ENCODE data around the gene CNOT4. TPM values are rescaled to one million over a fixed set of nuclear protein-coding genes. Genes with fewer than 3 reads are reported as not detected.

Gene CNOT4
- total and polyA plus RNA-seq, 2 of the 4 experiments (the other 2 are of a cell fraction), result 7.0 to 8.1 TPM

DNA sequence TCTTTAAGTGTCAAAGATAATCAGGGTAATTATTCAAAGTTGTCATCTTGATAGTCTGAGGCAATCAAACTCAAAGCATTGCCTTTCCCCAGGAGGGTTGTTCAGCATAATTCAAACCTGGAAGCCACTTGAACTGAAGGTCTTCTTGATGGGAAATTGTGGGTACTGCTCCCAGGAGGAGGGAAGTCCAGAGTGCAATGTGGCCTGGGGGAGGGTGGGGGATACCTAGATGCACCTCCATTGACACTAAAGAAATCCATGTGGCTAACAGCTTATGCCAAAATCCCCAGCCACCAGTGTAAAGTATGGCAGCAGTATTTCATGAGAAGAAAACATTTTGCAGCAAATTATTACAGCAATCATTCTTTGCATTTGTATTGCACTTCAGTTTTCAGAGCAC is 161.4 kb downstream of the CNOT4 start:
- H3K56ac ChIP-seq (ENCODE audit: extremely low read depth, insufficient read depth, low read length), result no peak overlapping the region
- ChIA-PET POLR2A (ENCODE audit: unreplicated experiment) (no interaction called here), CTCF (no interaction called here)
- H2BK20ac ChIP-seq (ENCODE audit: low read depth, low read length), result no peak overlapping the region
- no peaks in the 10 kb centered on the region for H3K79me1 ChIP-seq (ENCODE audit: low read depth in 1 of 2, low read length in 2 of 2)
- no TSS peak for BruUV-seq (replicated peaks)
- in situ Hi-C loops (cut with MboI; ENCODE audit: low sequenced_read_pairs) (no loop called here), dilution Hi-C loops (cut with HindIII; ENCODE audit: low sequenced_read_pairs, unreplicated experiment) (no loop called here), intact Hi-C loops (cut with micrococcal nuclease) (no loop called here)
- H2AK5ac ChIP-seq (ENCODE audit: low read depth, low read length), result no peak overlapping the region
- no peak overlapping the region for H3K18ac ChIP-seq (ENCODE audit: low read depth, low read length)
- peaks cover 6% of the 10 kb centered on the region for H3K27me3 ChIP-seq (ENCODE audit: control insufficient read depth, insufficient read depth, low read length)
- H4K5ac ChIP-seq (ENCODE audit: low read depth, low read length), result no peak overlapping the region
- H2BK5ac ChIP-seq (ENCODE audit: low read depth, low read length, poor library complexity, severe bottlenecking), result no peak overlapping the region
- H3K9ac ChIP-seq (ENCODE audit: low read depth, low read length), result no peak overlapping the region
- H3K4ac ChIP-seq (ENCODE audit: low read depth, low read length), result no peak overlapping the region
- no peak overlapping the region for H3K14ac ChIP-seq (replicated peaks; ENCODE audit: low read depth, low read length)
- no peak overlapping the region for H2AK9ac ChIP-seq (replicated peaks; ENCODE audit: low read depth, low read length, poor library complexity)
- no peak for DNase-seq
- no peak overlapping the region for H3K4me2 ChIP-seq (ENCODE audit: low read depth, low read length)
- no peak overlapping the region for H2AFZ ChIP-seq (replicated peaks; ENCODE audit: low read length, poor library complexity)
- TF ChIP-seq SMC3 (IDR thresholded peaks at IDR 0.05; ENCODE audit: low read depth, low read length), result no peak
- no peak for TF ChIP-seq NFE2L2 (IDR thresholded peaks at IDR 0.05; ENCODE audit: low read depth, low read length)
- TF ChIP-seq FOS (IDR thresholded peaks at IDR 0.05; ENCODE audit: low read depth, low read length), result no peak
- no peak for TF ChIP-seq MXI1 (IDR thresholded peaks at IDR 0.05; ENCODE audit: borderline replicate concordance, low read depth, low read length)
- no peak for TF ChIP-seq RCOR1 (IDR thresholded peaks at IDR 0.05; ENCODE audit: insufficient replicate concordance, low read length)
- TF ChIP-seq, protein P1, sequence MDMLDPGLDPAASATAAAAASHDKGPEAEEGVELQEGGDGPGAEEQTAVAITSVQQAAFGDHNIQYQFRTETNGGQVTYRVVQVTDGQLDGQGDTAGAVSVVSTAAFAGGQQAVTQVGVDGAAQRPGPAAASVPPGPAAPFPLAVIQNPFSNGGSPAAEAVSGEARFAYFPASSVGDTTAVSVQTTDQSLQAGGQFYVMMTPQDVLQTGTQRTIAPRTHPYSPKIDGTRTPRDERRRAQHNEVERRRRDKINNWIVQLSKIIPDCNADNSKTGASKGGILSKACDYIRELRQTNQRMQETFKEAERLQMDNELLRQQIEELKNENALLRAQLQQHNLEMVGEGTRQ (IDR thresholded peaks at IDR 0.05; ENCODE audit: low read depth, low read length), result no peak
- TF ChIP-seq RFX5 (IDR thresholded peaks at IDR 0.05; ENCODE audit: low read depth, low read length), result no peak
- TF ChIP-seq RAD21 (IDR thresholded peaks at IDR 0.05; ENCODE audit: low read length), result no peak
- TF ChIP-seq CEBPB (IDR thresholded peaks at IDR 0.05; ENCODE audit: low read depth, low read length), result no peak
- TF ChIP-seq, protein P2, sequence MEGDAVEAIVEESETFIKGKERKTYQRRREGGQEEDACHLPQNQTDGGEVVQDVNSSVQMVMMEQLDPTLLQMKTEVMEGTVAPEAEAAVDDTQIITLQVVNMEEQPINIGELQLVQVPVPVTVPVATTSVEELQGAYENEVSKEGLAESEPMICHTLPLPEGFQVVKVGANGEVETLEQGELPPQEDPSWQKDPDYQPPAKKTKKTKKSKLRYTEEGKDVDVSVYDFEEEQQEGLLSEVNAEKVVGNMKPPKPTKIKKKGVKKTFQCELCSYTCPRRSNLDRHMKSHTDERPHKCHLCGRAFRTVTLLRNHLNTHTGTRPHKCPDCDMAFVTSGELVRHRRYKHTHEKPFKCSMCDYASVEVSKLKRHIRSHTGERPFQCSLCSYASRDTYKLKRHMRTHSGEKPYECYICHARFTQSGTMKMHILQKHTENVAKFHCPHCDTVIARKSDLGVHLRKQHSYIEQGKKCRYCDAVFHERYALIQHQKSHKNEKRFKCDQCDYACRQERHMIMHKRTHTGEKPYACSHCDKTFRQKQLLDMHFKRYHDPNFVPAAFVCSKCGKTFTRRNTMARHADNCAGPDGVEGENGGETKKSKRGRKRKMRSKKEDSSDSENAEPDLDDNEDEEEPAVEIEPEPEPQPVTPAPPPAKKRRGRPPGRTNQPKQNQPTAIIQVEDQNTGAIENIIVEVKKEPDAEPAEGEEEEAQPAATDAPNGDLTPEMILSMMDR (conservative IDR thresholded peaks at IDR 0.05; ENCODE audit: low read depth, low read length), result no peak
- TF ChIP-seq, protein P3, sequence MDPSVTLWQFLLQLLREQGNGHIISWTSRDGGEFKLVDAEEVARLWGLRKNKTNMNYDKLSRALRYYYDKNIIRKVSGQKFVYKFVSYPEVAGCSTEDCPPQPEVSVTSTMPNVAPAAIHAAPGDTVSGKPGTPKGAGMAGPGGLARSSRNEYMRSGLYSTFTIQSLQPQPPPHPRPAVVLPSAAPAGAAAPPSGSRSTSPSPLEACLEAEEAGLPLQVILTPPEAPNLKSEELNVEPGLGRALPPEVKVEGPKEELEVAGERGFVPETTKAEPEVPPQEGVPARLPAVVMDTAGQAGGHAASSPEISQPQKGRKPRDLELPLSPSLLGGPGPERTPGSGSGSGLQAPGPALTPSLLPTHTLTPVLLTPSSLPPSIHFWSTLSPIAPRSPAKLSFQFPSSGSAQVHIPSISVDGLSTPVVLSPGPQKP (IDR thresholded peaks at IDR 0.05; ENCODE audit: borderline replicate concordance, low read depth, low read length), result no peak
- no peak for TF ChIP-seq MAFK (IDR thresholded peaks at IDR 0.05; ENCODE audit: low read depth, low read length)
- no peak for TF ChIP-seq POLR2A (IDR thresholded peaks at IDR 0.05; ENCODE audit: low read depth, low read length)
- no peak for TF ChIP-seq MAZ (IDR thresholded peaks at IDR 0.05; ENCODE audit: borderline replicate concordance, low read depth, low read length)
- TF ChIP-seq BHLHE40 (IDR thresholded peaks at IDR 0.05; ENCODE audit: low read depth, low read length), result no peak
- TF ChIP-seq CHD1 (IDR thresholded peaks at IDR 0.05; ENCODE audit: low read depth, low read length), result no peak
- no peak overlapping the region for H3K27ac ChIP-seq (ENCODE audit: insufficient read depth, low read length)
- H3K9me3 ChIP-seq (ENCODE audit: control insufficient read depth, insufficient read depth, low read length), result no peaks in the 10 kb centered on the region
- H4K91ac ChIP-seq (ENCODE audit: insufficient read depth, low read depth, low read length), result no peak overlapping the region
- no peak overlapping the region for H3K23ac ChIP-seq (ENCODE audit: low read depth, low read length)
- no peak overlapping the region for H2BK15ac ChIP-seq (ENCODE audit: low read depth, low read length)
- H4K20me1 ChIP-seq (ENCODE audit: insufficient read depth, low read length), result no peaks in the 10 kb centered on the region
- no peak overlapping the region for H4K8ac ChIP-seq (ENCODE audit: low read depth in 2 of 2, low read length in 2 of 2)
- no peaks in the 10 kb centered on the region for H3K4me1 ChIP-seq (ENCODE audit: control insufficient read depth, insufficient read depth, low read length)
- no peak overlapping the region for H2BK120ac ChIP-seq (ENCODE audit: low read depth, low read length)
- no peaks in the 10 kb centered on the region for H3K36me3 ChIP-seq (ENCODE audit: control insufficient read depth, insufficient read depth, low read length)
- no peak for ATAC-seq (ENCODE audit: low read depth)
- H3K9me1 ChIP-seq (ENCODE audit: insufficient read depth, low read length), result no peaks in the 10 kb centered on the region
- H3K4me3 ChIP-seq (ENCODE audit: insufficient read depth, low read depth, low read length), result no peak overlapping the region

All from IMR-90 (cell line).